CD4-positive, alpha-beta T cell (primary cell): ENCODE data around the gene ATG2A. TPM values are rescaled to one million over a fixed set of nuclear protein-coding genes. Genes with fewer than 3 reads are reported as not detected.

ENCODE experiments used
- ATAC-seq: fragments of 200-7000 bp; cut with Tn5 transposase; one replicate; pipeline ENCODE4 v1.10.0; 2022; ENCODE audit warnings: mild to moderate bottlenecking; ENCODE audit not compliant: poor library complexity
- CTCF ChIA-PET: fragments of 350-600 bp; sonication (Branson Sonifier 250); formaldehyde crosslinking; loops from one replicate; lab custom pipeline; 2021; ENCODE audit warnings: antibody characterized with exemption, inconsistent platforms; lab: Charles Lee
- POLR2A ChIA-PET: fragments of 350-600 bp; sonication (Branson Sonifier 250); formaldehyde crosslinking; loops from one replicate; lab custom pipeline; 2021; ENCODE audit warnings: antibody characterized with exemption, inconsistent platforms; lab: Charles Lee
- DNase-seq, 14 experiments: peaks; one replicate each; pipeline ENCODE4 v3.0.0-alpha.2; 2013 to 2020; ENCODE audit warnings: mixed read lengths in 2 of 14
- H3K27ac ChIP-seq, 2 donors: one replicate each; pipeline versions ENCODE4 v1.5.1 to v1.7.0; 2013; ENCODE audit warnings: low read length in 2 of 2, low read depth in 1 of 2, mild to moderate bottlenecking in 1 of 2
- H3K27me3 ChIP-seq, 2 experiments: 1 replicate in 1 of 2; 2 replicates in 1 of 2; pipeline versions ENCODE4 v1.6.1 to v1.7.0; 2013; ENCODE audit warnings: low read length in 2 of 2, control low read depth in 1 of 2, mild to moderate bottlenecking in 1 of 2, moderate library complexity in 1 of 2; ENCODE audit not compliant: insufficient read depth in 2 of 2, control insufficient read depth in 1 of 2
- H3K36me3 ChIP-seq: one replicate; pipeline ENCODE4 v1.6.1; 2013; ENCODE audit warnings: low read length, control low read depth; ENCODE audit not compliant: insufficient read depth
- H3K4me1 ChIP-seq: one replicate; pipeline ENCODE4 v1.6.1; 2013; ENCODE audit warnings: low read length, control low read depth; ENCODE audit not compliant: insufficient read depth
- H3K4me3 ChIP-seq: one replicate; pipeline ENCODE4 v1.5.1; 2013; ENCODE audit warnings: mild to moderate bottlenecking, low read length, moderate library complexity
- H3K9me3 ChIP-seq, 2 experiments: 1 replicate in 1 of 2; 2 replicates in 1 of 2; pipeline versions ENCODE4 v1.6.1 to v1.7.0; 2013; ENCODE audit warnings: low read length in 2 of 2, mild to moderate bottlenecking in 2 of 2, control low read depth in 1 of 2, moderate library complexity in 1 of 2; ENCODE audit not compliant: control insufficient read depth in 1 of 2, insufficient read depth in 1 of 2
- H3K27ac Mint-ChIP-seq: one replicate; pipeline ENCODE4 v1.8.0; 2020; ENCODE audit warnings: mixed read lengths
- H3K27me3 Mint-ChIP-seq: one replicate; pipeline ENCODE4 v1.8.0; 2021; ENCODE audit warnings: mixed read lengths
- H3K36me3 Mint-ChIP-seq: one replicate; pipeline ENCODE4 v1.8.0; 2021; ENCODE audit warnings: low read depth, mixed read lengths
- H3K4me1 Mint-ChIP-seq: one replicate; pipeline ENCODE4 v1.8.0; 2021; ENCODE audit warnings: low read depth, mixed read lengths
- H3K4me3 Mint-ChIP-seq: one replicate; pipeline ENCODE4 v1.8.0; 2020; ENCODE audit warnings: mild to moderate bottlenecking, mixed read lengths
- H3K9me3 Mint-ChIP-seq: one replicate; pipeline ENCODE4 v1.8.0; 2020; ENCODE audit warnings: mixed read lengths
- intact Hi-C, 2 experiments: fragments of 100-400 bp; cut with DNase I in 1 of 2; cut with micrococcal nuclease in 1 of 2; formaldehyde crosslinking; loops; one replicate each; pipeline versions ENCODE4 v1.15.1 to v1.9.0; 2023 to 2025; cut with DNase I, micrococcal nuclease
- total RNA-seq, 174 experiments: library from RNA in 2 of 174; stranded (reverse) in 2 of 174; gene quantifications; one replicate each; pipeline ENCODE4 v1.2.3 and lab custom pipeline; 2021 to 2026
- TF ChIP-seq, protein P1 (sequence below): fragments of 200-600 bp; IDR thresholded peaks from one replicate; pipeline ENCODE4 v1.8.0; 2022; ENCODE audit warnings: antibody characterized with exemption, mild to moderate bottlenecking

ATG2A gene
- total RNA-seq, 2 experiments from 2014 or later: 189 to 198 TPM

DNA sequence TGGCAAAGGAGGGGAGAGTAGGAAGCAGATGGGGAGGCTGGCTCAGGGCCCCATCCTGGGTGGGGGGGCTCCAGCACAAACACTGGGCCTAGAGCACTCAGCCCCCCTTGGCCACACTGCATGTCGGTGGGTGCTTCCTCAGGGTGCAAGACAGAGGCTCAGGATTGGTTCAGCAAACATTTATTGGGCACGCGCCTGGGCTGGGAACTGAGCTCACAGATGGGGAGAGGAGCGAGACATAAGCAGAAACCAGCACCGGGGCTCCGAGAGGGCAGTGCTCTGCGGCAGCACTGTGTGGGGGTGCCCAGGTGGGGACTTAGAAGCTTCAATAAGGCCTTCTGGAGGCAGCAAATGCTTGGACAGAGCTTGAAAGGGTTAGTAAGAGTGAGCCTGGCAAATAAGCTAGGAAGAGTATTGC is 26.5 kb downstream of the ATG2A start:
- Mint-ChIP-seq H3K36me3 (peaks cover 5% of the 10 kb centered on the region), H3K27ac (no peak overlapping the region), H3K4me3 (no peak overlapping the region), H3K9me3 (no peaks in the 10 kb centered on the region), H3K4me1 (peaks cover 17% of the 10 kb centered on the region), H3K27me3 (no peaks in the 10 kb centered on the region)
- intact Hi-C loops: loop anchor here (5.0 to 10.0 kb wide), 2 partner anchors 103 to 106 kb away; no protein-coding TSS in a partner anchor
- no peak overlapping the region for H3K27ac ChIP-seq
- peaks cover 34% of the 10 kb centered on the region for H3K4me1 ChIP-seq
- POLR2A ChIA-PET: interaction anchor here (1.0 kb wide), 1 partner anchor 46 kb away, joined by 3 read pairs; the partner anchor contains the start of gene CDC42BPG
- H3K27me3 ChIP-seq: no peaks in the 10 kb centered on the region
- CTCF ChIA-PET: interaction anchor here (1.4 kb wide), 1 partner anchor 17 kb away, joined by 4 read pairs; no protein-coding TSS in a partner anchor
- H3K9me3 ChIP-seq: no peaks in the 10 kb centered on the region
- H3K4me3 ChIP-seq: no peak overlapping the region
- peaks cover 6% of the 10 kb centered on the region for H3K36me3 ChIP-seq
- no peak for ATAC-seq
- no peak for DNase-seq
- TF ChIP-seq, protein P1, sequence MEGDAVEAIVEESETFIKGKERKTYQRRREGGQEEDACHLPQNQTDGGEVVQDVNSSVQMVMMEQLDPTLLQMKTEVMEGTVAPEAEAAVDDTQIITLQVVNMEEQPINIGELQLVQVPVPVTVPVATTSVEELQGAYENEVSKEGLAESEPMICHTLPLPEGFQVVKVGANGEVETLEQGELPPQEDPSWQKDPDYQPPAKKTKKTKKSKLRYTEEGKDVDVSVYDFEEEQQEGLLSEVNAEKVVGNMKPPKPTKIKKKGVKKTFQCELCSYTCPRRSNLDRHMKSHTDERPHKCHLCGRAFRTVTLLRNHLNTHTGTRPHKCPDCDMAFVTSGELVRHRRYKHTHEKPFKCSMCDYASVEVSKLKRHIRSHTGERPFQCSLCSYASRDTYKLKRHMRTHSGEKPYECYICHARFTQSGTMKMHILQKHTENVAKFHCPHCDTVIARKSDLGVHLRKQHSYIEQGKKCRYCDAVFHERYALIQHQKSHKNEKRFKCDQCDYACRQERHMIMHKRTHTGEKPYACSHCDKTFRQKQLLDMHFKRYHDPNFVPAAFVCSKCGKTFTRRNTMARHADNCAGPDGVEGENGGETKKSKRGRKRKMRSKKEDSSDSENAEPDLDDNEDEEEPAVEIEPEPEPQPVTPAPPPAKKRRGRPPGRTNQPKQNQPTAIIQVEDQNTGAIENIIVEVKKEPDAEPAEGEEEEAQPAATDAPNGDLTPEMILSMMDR: no peak

DNA sequence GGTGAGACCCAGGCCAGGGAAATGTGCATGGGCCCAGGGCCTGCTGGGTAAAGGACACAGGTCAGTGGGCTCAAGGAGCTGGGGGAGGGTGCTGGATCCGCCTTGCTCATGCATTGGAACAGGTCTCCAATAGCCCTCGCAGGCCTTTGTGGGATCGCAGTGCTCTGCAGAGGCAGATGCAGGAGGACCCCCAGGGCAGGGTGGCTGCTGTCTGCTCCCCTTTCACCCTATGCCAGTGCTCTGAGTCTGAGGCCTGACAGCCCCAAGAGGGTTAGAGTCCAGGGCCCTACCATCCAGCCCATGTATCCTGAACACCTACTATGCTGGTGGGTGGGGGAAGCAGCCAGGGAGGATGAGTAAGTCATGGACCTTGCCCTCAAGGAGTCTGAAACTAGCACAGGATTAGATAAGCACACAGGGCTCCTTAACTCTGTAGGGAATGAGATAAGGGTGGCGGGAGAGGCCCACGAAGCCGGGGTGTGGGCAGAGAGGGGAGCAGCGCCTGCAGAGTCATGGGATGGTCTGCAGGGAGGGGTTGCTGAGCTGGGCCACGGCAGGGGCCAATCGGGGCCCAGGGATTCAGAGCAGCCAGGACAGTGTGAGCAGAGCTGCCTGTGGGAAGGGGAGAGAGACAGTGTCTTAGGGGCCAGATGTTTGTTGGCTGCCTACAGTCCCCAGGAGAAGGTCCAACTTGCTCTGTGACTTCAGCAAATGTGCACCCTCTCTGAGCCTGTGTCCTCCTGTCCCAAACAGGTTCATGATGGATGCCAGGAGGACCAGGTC is 28.1 kb downstream of the ATG2A start:
- H3K27ac Mint-ChIP-seq: no peak overlapping the region
- Histone ChIP-seq H3K4me1 (peaks cover 37% of the 10 kb centered on the region), H3K9me3 (no peaks in the 10 kb centered on the region), H3K4me3 (no peak overlapping the region), H3K27me3 (no peaks in the 10 kb centered on the region), H3K27ac (no peak overlapping the region), H3K36me3 (no peaks in the 10 kb centered on the region)
- H3K36me3 Mint-ChIP-seq: no peaks in the 10 kb centered on the region
- DNase-seq (no peak), ATAC-seq (no peak)
- ChIA-PET POLR2A (interaction anchor here (1.0 to 17.7 kb wide), 2 partner anchors 30 to 32 kb away, joined by 3 to 767 read pairs; partner anchors contain the start of gene CDC42BPG), CTCF (interaction anchor here (1.1 to 4.9 kb wide), 4 partner anchors 11 to 39 kb away, joined by 4 to 136 read pairs (median 22); partner anchors contain the start of genes CDC42BPG and EHD1)
- no peaks in the 10 kb centered on the region for H3K27me3 Mint-ChIP-seq
- H3K9me3 Mint-ChIP-seq: no peaks in the 10 kb centered on the region
- no peak overlapping the region for H3K4me3 Mint-ChIP-seq
- TF ChIP-seq, protein P1: no peak
- peaks cover 26% of the 10 kb centered on the region for H3K4me1 Mint-ChIP-seq
- intact Hi-C loops: loop anchor here in 1 of 2 experiments (5.0 kb wide), 1 partner anchor 87 kb away; the partner anchor contains the start of gene MAP4K2

DNA sequence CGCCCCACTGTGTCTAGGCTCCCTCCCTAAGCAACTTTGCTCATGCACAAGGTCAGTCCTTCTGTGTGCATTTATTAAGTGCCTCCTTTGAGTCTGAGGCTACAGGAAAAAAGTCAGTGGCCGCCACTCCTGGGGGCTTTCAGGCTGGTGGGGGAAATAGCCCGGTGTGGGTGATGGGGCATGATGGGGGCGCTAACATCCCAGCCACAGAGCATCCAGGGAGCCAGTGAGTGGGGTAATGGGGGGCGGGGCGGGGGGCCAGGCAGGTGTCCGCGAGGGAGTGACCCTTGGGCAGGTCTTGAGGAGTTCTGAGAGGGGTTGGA is 28.6 kb downstream of the ATG2A start:
- peak overlapping the region; percentile 41 for H3K27ac Mint-ChIP-seq
- POLR2A ChIA-PET: interaction anchor here (0.6 to 17.7 kb wide), 4 partner anchors 11 to 110 kb away, joined by 3 to 767 read pairs (median 16); partner anchors contain the start of genes CDC42BPG and EHD1

More for the DNA sequence above, 28.6 kb downstream of the ATG2A start:
- CTCF ChIA-PET: interaction anchor here (0.6 to 4.9 kb wide), 14 partner anchors 10 to 445 kb away, joined by 3 to 136 read pairs (median 6); partner anchors contain the start of genes CDC42BPG, DPF2, EHD1 and PPP2R5B
- Histone ChIP-seq H3K27me3 (no peaks in the 10 kb centered on the region), H3K36me3 (no peaks in the 10 kb centered on the region), H3K9me3 (no peaks in the 10 kb centered on the region), H3K27ac (no peak overlapping the region), H3K4me1 (peaks cover 36% of the 10 kb centered on the region), H3K4me3 (no peak overlapping the region)
- Mint-ChIP-seq H3K27me3 (no peaks in the 10 kb centered on the region), H3K4me1 (peaks cover 26% of the 10 kb centered on the region), H3K4me3 (peak overlapping the region; percentile 74), H3K36me3 (no peaks in the 10 kb centered on the region), H3K9me3 (no peaks in the 10 kb centered on the region)
- DNase-seq (no peak), ATAC-seq (no peak)
- intact Hi-C loops: loop anchor here in 1 of 2 experiments (5.0 kb wide), 1 partner anchor 86 kb away; the partner anchor contains the start of gene MAP4K2
- TF ChIP-seq, protein P1: no peak
